GM18505 (cell line): Measurements from ENCODE around the gene RABEP2.

ENCODE experiments used
- ATAC-seq: cut with Tn5 transposase; IDR thresholded peaks from one replicate; pipeline ENCODE4 v1.9.1; 2021; ENCODE audit not compliant: unreplicated experiment
- POLR2A ChIP-seq: IDR thresholded peaks from 4 replicates; pipeline ENCODE4 v1.6.1; 2011; ENCODE audit warnings: borderline replicate concordance; ENCODE audit not compliant: insufficient read depth, insufficient read length; ENCODE audit errors: extremely low read depth

RABEP2 gene

GRCh38 chr16:28859326-28859725 lies 65.7 kb downstream of the RABEP2 start:
- no peak for TF ChIP-seq POLR2A
- no peak for ATAC-seq

DNA sequence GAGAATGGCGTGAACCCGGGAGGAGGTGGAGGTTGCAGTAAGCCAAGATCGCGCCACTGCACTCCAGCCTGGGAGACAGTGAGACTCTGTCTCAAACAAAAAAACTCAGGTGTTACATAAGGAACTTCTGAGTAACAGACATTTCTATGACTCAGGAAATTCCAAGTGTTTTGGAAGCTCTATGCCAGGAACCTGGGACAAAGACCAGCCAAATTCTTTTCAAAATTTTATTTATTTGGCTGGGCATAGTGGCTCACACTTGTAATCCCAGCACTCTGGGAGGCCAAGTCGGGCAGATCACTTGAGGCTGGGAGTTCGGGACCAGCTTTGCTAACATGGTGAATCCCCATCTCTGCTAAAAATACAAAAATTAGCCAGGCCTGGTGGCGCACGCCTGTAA lies 66.6 kb downstream of the RABEP2 start:
- no peak for TF ChIP-seq POLR2A
- no peak for ATAC-seq
